CD14-positive monocyte (primary cell): Measurements from ENCODE around the gene ZBTB4. TPM values are rescaled to one million over a fixed set of nuclear protein-coding genes. Genes with fewer than 3 reads are reported as not detected.

Source experiments
- DNase-seq, 3 donors: peaks; one replicate each; pipeline ENCODE4 v3.0.0-alpha.2; 2011 to 2022
- H2AFZ ChIP-seq: 2 replicates; pipeline ENCODE4 v1.6.0; 2012; ENCODE audit warnings: mild to moderate bottlenecking, low read depth, low read length, inconsistent platforms; ENCODE audit not compliant: insufficient read depth, poor library complexity, severe bottlenecking
- H3K27ac ChIP-seq, 2 donors: 1 replicate in 1 of 2; 2 replicates in 1 of 2; pipeline ENCODE4 v1.5.1; 2012 to 2013; ENCODE audit warnings: low read length in 2 of 2, control low read depth in 1 of 2, inconsistent platforms in 1 of 2, low read depth in 1 of 2, mild to moderate bottlenecking in 1 of 2
- H3K27me3 ChIP-seq, 2 donors: one replicate each; pipeline versions ENCODE4 v1.6.0 to v1.6.1; 2011 to 2013; ENCODE audit warnings: low read length in 2 of 2; ENCODE audit not compliant: control insufficient read depth in 2 of 2, insufficient read depth in 2 of 2
- H3K36me3 ChIP-seq, 2 donors: replicated peaks in 1 of 2; 1 replicate in 1 of 2; 2 replicates in 1 of 2; pipeline versions ENCODE4 v1.5.1 to v1.6.1; 2012 to 2013; ENCODE audit warnings: low read length in 2 of 2, control low read depth in 1 of 2, inconsistent platforms in 1 of 2, mild to moderate bottlenecking in 1 of 2; ENCODE audit not compliant: insufficient read depth in 2 of 2, control insufficient read depth in 1 of 2
- H3K4me1 ChIP-seq, 2 donors: 1 replicate in 1 of 2; 2 replicates in 1 of 2; pipeline versions ENCODE4 v1.5.1 to v1.6.1; 2012 to 2013; ENCODE audit warnings: low read length in 2 of 2, control low read depth in 1 of 2, inconsistent platforms in 1 of 2, mild to moderate bottlenecking in 1 of 2, moderate library complexity in 1 of 2; ENCODE audit not compliant: insufficient read depth in 2 of 2, control insufficient read depth in 1 of 2
- H3K4me2 ChIP-seq: replicated peaks from 2 replicates; pipeline ENCODE3; 2012; ENCODE audit warnings: low read length, moderate library complexity, mild to moderate bottlenecking; ENCODE audit not compliant: poor library complexity, severe bottlenecking; ENCODE audit errors: extremely low read depth
- H3K4me3 ChIP-seq, 3 experiments: fragments of 200-600 bp in 1 of 3; sonication (generic) in 1 of 3; replicated peaks in 1 of 3; 1 replicate in 2 of 3; 2 replicates in 1 of 3; pipeline ENCODE4 v1.5.1; 2011 to 2013; ENCODE audit warnings: low read length in 3 of 3, mild to moderate bottlenecking in 3 of 3, control low read depth in 2 of 3, low read depth in 2 of 3, inconsistent platforms in 1 of 3, moderate library complexity in 1 of 3
- H3K79me2 ChIP-seq: 2 replicates; pipeline ENCODE4 v1.6.0; 2012; ENCODE audit warnings: mild to moderate bottlenecking, control low read depth, inconsistent platforms, low read length, moderate library complexity; ENCODE audit not compliant: insufficient read depth
- H3K9ac ChIP-seq: 2 replicates; pipeline ENCODE4 v1.6.0; 2017; ENCODE audit warnings: low read length, mild to moderate bottlenecking; ENCODE audit not compliant: insufficient read depth, poor library complexity, severe bottlenecking
- H3K9me3 ChIP-seq, 2 donors: replicated peaks in 1 of 2; 1 replicate in 1 of 2; 2 replicates in 1 of 2; pipeline versions ENCODE4 v1.5.1 to v1.6.1; 2012 to 2013; ENCODE audit warnings: low read length in 2 of 2, control low read depth in 1 of 2; ENCODE audit not compliant: control insufficient read depth in 1 of 2, insufficient read depth in 1 of 2
- H4K20me1 ChIP-seq: 2 replicates; pipeline ENCODE4 v1.6.0; 2012; ENCODE audit warnings: mild to moderate bottlenecking, low read length, control low read depth, moderate library complexity; ENCODE audit not compliant: insufficient read depth
- H3K27ac Mint-ChIP-seq, 7 donors: one replicate each; pipeline ENCODE4 v1.8.0; 2020; ENCODE audit warnings: mild to moderate bottlenecking in 7 of 7, mixed read lengths in 7 of 7, moderate library complexity in 6 of 7, inconsistent platforms in 2 of 7
- H3K27me3 Mint-ChIP-seq, 3 donors: one replicate each; pipeline ENCODE4 v1.8.0; 2021 to 2022; ENCODE audit warnings: low read depth in 3 of 3, mild to moderate bottlenecking in 3 of 3, mixed read lengths in 3 of 3, moderate library complexity in 3 of 3, inconsistent platforms in 1 of 3
- H3K36me3 Mint-ChIP-seq, 2 donors: one replicate each; pipeline ENCODE4 v1.8.0; 2020; ENCODE audit warnings: mixed read lengths in 2 of 2, inconsistent platforms in 1 of 2, mild to moderate bottlenecking in 1 of 2
- H3K4me1 Mint-ChIP-seq: one replicate; pipeline ENCODE4 v1.8.0; 2020; ENCODE audit warnings: mild to moderate bottlenecking, mixed read lengths
- H3K4me3 Mint-ChIP-seq, 2 donors: one replicate each; pipeline ENCODE4 v1.8.0; 2020; ENCODE audit warnings: mild to moderate bottlenecking in 2 of 2, mixed read lengths in 2 of 2, moderate library complexity in 1 of 2
- H3K9me3 Mint-ChIP-seq, 7 donors: one replicate each; pipeline ENCODE4 v1.8.0; 2020 to 2022; ENCODE audit warnings: mixed read lengths in 7 of 7, mild to moderate bottlenecking in 6 of 7, moderate library complexity in 6 of 7, inconsistent platforms in 2 of 7
- CTCF ChIP-seq: fragments of 200-600 bp; IDR thresholded peaks from one replicate; pipeline ENCODE4 v1.8.0; 2022; ENCODE audit warnings: antibody characterized with exemption, mild to moderate bottlenecking
- WGBS: methylation state at CpG from one replicate; pipeline ENCODE4 v1.1.5; 2013; ENCODE audit warnings: missing lambda C conversion rate; ENCODE audit not compliant: insufficient coverage; 5-methylcytosine and 5-hydroxymethylcytosine counted together
- intact Hi-C, 2 donors: fragments of 100-400 bp; cut with micrococcal nuclease; formaldehyde crosslinking; loops; one replicate each; pipeline versions ENCODE4 v1.15.0 to v1.15.1; 2023
- polyA plus RNA-seq, 3 donors: library from polyadenylated mRNA; depleted of rRNA in 1 of 3; unstranded in 2 of 3; stranded (reverse) in 1 of 3; fragments of 300-500 nt in 2 of 3; fragments of >200 nt in 1 of 3; fragmentation: Illumina TruSeq in 2 of 3; gene quantifications; 1 replicate in 2 of 3; 2 replicates in 1 of 3; pipeline ENCODE4 v1.2.3, GENCODE V29; 2012 to 2021

ZBTB4 gene
- polyA plus RNA-seq, 3 donors: 3.4 to 8.1 (median 4.4) TPM

GRCh38 chr17:7437369-7437863, 42.0 kb downstream of the ZBTB4 start:
- no peak for TF ChIP-seq CTCF
- Histone ChIP-seq H3K4me3 (peak overlapping the region in 2 of 3 experiments; percentile 10 to 95), H3K4me1 (peaks cover 54 to 58% of the 10 kb centered on the region in 2 donors), H3K79me2 (peaks cover 8% of the 10 kb centered on the region), H3K27ac (no peak overlapping the region), H2AFZ (peak overlapping the region; percentile 82), H3K9me3 (peaks cover 0 to 18% of the 10 kb centered on the region in 2 donors), H3K27me3 (peaks cover 23 to 40% of the 10 kb centered on the region in 2 donors), H3K36me3 (no peaks in the 10 kb centered on the region), H3K9ac (peak overlapping the region; percentile 21), H4K20me1 (peaks cover 29% of the 10 kb centered on the region), H3K4me2 (peak overlapping the region; percentile 99)
- Mint-ChIP-seq H3K4me1 (peaks cover 51% of the 10 kb centered on the region), H3K36me3 (peaks cover 10 to 16% of the 10 kb centered on the region in 2 donors), H3K27ac (no peak overlapping the region), H3K4me3 (peak overlapping the region; percentile 69 to 91), H3K27me3 (peaks cover 43 to 53% (median 44%) of the 10 kb centered on the region in 3 donors), H3K9me3 (peaks cover 0 to 17% (median 8%) of the 10 kb centered on the region in 7 donors)
- WGBS: 30% methylated on average over 26 of the region's 31 CpGs
- no peak for DNase-seq
- intact Hi-C loops: loop anchor here (2.0 to 10.0 kb wide), 5 partner anchors 47 to 247 kb away; partner anchors contain the start of genes SENP3 (in 2 of the 2), MPDU1 (in 1 of the 2), POLR2A (in 1 of the 2) and TP53 (in 1 of the 2)

GRCh38 chr17:7436556-7437368, 42.7 kb downstream of the ZBTB4 start:
- peak overlapping the region; percentile 84 to 97 (median 93) for H3K27ac Mint-ChIP-seq
- H3K4me3 Mint-ChIP-seq: peak overlapping the region; percentile 86 to 94
- intact Hi-C loops: loop anchor here (1.0 to 10.0 kb wide), 6 partner anchors 32 to 248 kb away; partner anchors contain the start of genes SENP3 (in 2 of the 2), MPDU1 (in 1 of the 2), POLR2A (in 1 of the 2) and TMEM256 (in 1 of the 2)
- H2AFZ ChIP-seq: peak overlapping the region; percentile 82
- peaks cover 29% of the 10 kb centered on the region for H4K20me1 ChIP-seq
- peaks cover 51% of the 10 kb centered on the region for H3K4me1 Mint-ChIP-seq
- H3K4me1 ChIP-seq: peaks cover 54 to 58% of the 10 kb centered on the region in 2 donors
- peak overlapping the region; percentile 79 to 89 for H3K27ac ChIP-seq
- peaks cover 10 to 12% of the 10 kb centered on the region in 2 donors for H3K36me3 Mint-ChIP-seq
- H3K36me3 ChIP-seq: no peaks in the 10 kb centered on the region
- H3K79me2 ChIP-seq: peaks cover 8% of the 10 kb centered on the region
- peaks cover 0 to 15% (median 8%) of the 10 kb centered on the region in 7 donors for H3K9me3 Mint-ChIP-seq
- peak overlapping the region; percentile 71 for H3K9ac ChIP-seq
- H3K27me3 Mint-ChIP-seq: peaks cover 37 to 46% (median 39%) of the 10 kb centered on the region in 3 donors
- TF ChIP-seq CTCF: peak; percentile 83
- 19% methylated on average over 92 of the region's 92 CpGs for WGBS
- peak; percentile 72 to 83 (median 78) for DNase-seq
- peaks cover 23 to 34% of the 10 kb centered on the region in 2 donors for H3K27me3 ChIP-seq
- peaks cover 0 to 18% of the 10 kb centered on the region in 2 donors for H3K9me3 ChIP-seq
- peak overlapping the region; percentile 99 for H3K4me2 ChIP-seq
- H3K4me3 ChIP-seq: peak overlapping the region; percentile 77 to 95 (median 86)
